ENCODE data around the gene RAD18.

DNA sequence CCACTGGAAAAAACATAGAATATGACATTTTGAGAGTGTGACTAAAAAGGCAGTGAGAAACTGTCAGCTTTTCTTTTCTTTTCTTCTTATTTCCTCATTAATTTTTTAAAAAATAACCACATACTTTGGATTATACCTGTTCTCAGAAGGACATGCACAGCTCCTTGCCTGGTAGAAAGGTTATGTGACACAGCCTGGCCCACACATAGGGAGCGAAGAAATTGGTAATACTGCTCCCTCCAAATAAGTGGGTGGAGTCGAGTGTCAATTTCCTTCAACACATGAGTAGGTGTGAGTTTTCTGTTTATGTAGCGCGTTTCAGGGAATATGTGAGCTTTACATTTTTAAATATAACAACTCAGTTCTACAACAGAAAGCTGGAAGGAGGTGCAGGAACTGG is 28.9 kb upstream of the RAD18 start:
- no peak for TF ChIP-seq EZH2 (IDR thresholded peaks at IDR 0.05; ENCODE audit: borderline replicate concordance, low read length)
- TF ChIP-seq, protein P1, sequence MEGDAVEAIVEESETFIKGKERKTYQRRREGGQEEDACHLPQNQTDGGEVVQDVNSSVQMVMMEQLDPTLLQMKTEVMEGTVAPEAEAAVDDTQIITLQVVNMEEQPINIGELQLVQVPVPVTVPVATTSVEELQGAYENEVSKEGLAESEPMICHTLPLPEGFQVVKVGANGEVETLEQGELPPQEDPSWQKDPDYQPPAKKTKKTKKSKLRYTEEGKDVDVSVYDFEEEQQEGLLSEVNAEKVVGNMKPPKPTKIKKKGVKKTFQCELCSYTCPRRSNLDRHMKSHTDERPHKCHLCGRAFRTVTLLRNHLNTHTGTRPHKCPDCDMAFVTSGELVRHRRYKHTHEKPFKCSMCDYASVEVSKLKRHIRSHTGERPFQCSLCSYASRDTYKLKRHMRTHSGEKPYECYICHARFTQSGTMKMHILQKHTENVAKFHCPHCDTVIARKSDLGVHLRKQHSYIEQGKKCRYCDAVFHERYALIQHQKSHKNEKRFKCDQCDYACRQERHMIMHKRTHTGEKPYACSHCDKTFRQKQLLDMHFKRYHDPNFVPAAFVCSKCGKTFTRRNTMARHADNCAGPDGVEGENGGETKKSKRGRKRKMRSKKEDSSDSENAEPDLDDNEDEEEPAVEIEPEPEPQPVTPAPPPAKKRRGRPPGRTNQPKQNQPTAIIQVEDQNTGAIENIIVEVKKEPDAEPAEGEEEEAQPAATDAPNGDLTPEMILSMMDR (IDR thresholded peaks at IDR 0.05; ENCODE audit: low read length) = no peak

Data from OCI-LY1 (cell line).